HAP-1 (cell line): ENCODE results near the gene RABEP1.
"Not testable (repeated sequence)": the region's sequence is repeated elsewhere in the genome, so short reads cannot be mapped to it uniquely, and the experiment has no call there.

Experiments
- DNase-seq, 2 experiments: peaks; one replicate each; pipeline ENCODE4 v3.0.0-alpha.2; 2016 to 2020; ENCODE audit warnings: low spot score in 2 of 2
- H3K27me3 ChIP-seq: fragments of 250-450 bp; sonication (Bioruptor Pico); 2 replicates; pipeline ENCODE4 v1.5.1; 2020; ENCODE audit warnings: low read depth, mild to moderate bottlenecking, moderate library complexity
- H3K36me3 ChIP-seq: fragments of 250-450 bp; sonication (Bioruptor Pico); replicated peaks from 2 replicates; pipeline ENCODE4 v1.5.1; 2020; ENCODE audit warnings: mild to moderate bottlenecking
- H3K4me1 ChIP-seq: fragments of 250-450 bp; sonication (Bioruptor Pico); 2 replicates; pipeline ENCODE4 v1.5.1; 2020; ENCODE audit warnings: mild to moderate bottlenecking
- H3K4me3 ChIP-seq: fragments of 250-450 bp; sonication (Bioruptor Pico); 2 replicates; pipeline ENCODE4 v1.5.1; 2020; ENCODE audit warnings: mild to moderate bottlenecking, moderate library complexity
- H3K9me3 ChIP-seq: fragments of 250-450 bp; sonication (Bioruptor Pico); 2 replicates; pipeline ENCODE4 v1.5.1; 2020; ENCODE audit warnings: mild to moderate bottlenecking, moderate library complexity
- in situ Hi-C: fragments of 300-500 bp; cut with MboI; formaldehyde crosslinking; loops from 3 replicates; pipeline ENCODE4 v1.14.3; 2020; ENCODE audit warnings: low sequenced_read_pairs, inconsistent platforms, mixed read lengths

Gene RABEP1

DNA sequence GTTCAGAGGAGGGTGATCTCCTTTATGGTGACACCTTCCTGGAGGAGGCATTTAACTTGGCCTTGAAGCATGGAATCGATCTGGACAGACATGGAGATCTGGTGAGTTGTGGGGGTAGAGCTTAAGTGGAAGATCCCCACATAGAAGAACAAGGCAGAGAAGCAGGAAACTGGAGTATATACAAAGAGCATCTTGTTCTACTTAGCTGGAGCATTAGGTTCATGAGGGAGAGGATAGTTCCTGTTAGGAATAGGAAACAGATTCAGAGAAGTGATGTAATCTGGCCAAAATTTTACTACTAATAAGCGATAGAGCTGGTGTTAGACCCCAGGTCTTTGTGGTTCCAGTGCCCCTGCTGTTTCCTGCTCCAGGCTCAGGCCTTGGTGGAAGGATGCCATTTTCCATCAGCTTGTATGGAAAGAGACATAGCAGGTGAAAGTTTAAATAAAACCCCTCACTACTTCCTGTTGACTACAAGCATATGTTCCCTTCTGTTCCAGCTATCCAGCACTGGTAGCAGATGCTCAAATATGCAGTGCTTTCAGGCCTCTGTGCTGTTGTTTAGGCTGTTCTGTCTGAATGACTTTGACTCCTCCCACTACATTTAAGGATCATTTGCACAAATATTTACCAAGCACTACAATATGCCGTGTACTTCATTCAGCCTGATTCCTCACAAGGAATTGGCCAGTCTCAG lies 147.3 kb downstream of the RABEP1 start:
- Histone ChIP-seq H3K4me1 (peaks cover 3% of the 10 kb centered on the region; the same call in 1 of the 2 replicates), H3K36me3 (peaks cover 94% of the 10 kb centered on the region), H3K9me3 (no peaks in the 10 kb centered on the region), H3K4me3 (no peak overlapping the region), H3K27me3 (no peaks in the 10 kb centered on the region)
- DNase-seq: no peak
- in situ Hi-C loops: no loop called here

DNA sequence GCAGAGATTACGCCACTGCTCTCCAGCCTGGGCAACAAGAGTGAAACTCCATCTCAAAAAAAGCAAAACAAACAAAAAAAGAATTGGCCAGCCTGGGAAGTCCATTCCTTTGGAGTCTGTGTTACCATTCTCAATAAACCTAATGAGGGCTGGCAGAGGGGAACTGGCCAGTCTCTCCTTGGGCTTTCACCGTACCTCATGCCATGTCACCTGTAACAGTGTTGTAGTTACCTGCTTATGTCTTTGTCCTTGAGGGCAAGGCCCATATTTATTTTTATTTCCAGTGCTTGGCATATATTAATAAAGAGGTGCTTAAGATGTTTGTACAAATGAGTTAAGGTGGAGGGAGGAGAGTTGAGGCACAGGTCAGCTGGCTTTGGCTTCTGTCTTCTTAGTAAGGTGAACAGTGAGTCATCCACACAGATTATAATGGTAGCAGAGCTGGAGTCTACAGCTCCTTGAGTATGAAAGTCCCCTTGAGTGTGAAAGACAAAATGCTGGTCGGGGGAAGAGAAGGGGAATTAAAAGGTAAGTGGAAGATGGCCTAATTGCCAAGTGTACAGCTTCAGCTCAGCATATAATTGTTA lies 148.4 kb downstream of the RABEP1 start:
- Histone ChIP-seq H3K4me3 (no peak overlapping the region), H3K4me1 (no peaks in the 10 kb centered on the region), H3K27me3 (no peaks in the 10 kb centered on the region), H3K36me3 (peaks cover 94% of the 10 kb centered on the region), H3K9me3 (no peaks in the 10 kb centered on the region)
- DNase-seq: no peak
- in situ Hi-C loops: no loop called here

DNA sequence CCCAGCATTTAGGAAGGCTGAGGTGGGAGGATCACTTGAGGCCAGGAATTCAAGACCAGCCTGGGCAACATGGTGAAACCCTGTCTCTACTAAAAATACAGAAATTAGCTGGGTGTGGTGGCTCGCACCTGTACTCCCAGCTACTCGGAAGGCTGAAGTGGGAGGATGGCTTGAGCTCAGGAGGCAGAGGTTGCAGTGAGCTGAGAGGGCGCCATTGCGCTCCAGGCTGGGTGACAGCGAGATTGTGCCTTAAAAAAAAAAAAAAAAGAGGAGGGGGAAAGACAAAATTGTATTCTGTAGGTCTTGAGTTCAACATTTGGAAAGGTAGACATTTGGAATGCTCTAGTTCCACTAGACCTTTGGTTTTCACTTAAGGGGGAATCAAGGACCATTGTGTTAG lies 149.2 kb downstream of the RABEP1 start:
- H3K4me3 ChIP-seq, H3K9me3 ChIP-seq, in situ Hi-C loops, H3K4me1 ChIP-seq, H3K27me3 ChIP-seq, DNase-seq: not testable (repeated sequence)
- H3K36me3 ChIP-seq: peaks cover 93% of the 10 kb centered on the region

DNA sequence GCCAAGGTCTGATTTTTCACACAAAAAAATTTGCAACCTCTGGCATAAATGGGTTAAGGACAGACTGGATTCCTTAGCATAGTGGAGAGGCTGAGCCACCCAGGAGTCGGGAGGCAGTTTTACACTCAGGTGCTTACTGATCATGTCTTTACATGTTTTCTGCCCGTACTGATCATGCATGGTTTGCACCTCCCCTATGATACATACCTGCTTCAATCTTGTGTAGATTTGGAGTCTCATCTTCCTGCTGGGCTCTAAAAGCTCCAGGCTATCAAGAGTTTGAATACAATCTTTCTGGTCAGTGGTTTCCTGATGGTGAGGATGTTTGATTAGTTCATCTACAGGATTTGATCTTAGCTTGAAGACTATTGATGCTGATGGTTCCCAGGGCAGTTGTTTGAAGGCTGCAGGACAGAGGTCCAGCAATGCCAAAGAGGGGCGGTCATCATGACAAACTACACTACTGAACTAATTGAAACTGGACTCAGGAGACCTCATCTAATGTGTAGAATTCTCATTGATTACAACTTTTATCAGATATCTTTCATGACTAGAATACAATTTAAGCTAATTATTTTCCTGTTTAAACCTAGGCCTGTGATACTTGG lies 150.0 kb downstream of the RABEP1 start:
- Histone ChIP-seq H3K36me3 (peaks cover 94% of the 10 kb centered on the region), H3K9me3 (no peaks in the 10 kb centered on the region), H3K27me3 (no peaks in the 10 kb centered on the region), H3K4me1 (peaks cover 6% of the 10 kb centered on the region), H3K4me3 (no peak overlapping the region)
- DNase-seq: no peak
- in situ Hi-C loops: no loop called here

DNA sequence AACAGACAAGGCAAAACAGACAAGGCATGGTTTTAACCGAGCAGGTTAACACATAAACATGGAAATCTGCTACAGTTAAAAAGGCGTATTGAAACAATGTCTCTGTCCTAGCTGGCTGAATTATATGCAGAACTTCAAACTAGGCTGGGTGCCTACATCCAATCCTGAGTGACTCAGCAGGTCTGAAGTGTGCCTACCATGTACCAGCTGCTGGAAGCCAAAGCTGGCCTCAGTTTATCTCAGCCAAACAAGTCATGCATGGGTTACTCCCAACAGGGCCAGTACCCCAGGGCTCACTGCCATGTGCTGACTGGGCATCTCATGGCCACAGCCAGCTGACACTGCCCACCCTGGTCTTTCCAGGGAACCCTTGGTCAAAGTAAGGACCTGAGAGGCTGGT lies 152.9 kb downstream of the RABEP1 start:
- in situ Hi-C loops: no loop called here
- Histone ChIP-seq H3K9me3 (no peaks in the 10 kb centered on the region), H3K4me3 (no peak overlapping the region), H3K4me1 (peaks cover 18% of the 10 kb centered on the region), H3K36me3 (peaks cover 83% of the 10 kb centered on the region), H3K27me3 (no peaks in the 10 kb centered on the region)
- DNase-seq: no peak
